ACC112 (cell line): ENCODE measurements around the gene ZNF33A.

Source experiments
- H2AFZ ChIP-seq: fragments of 200-600 bp; sonication (generic); one replicate; pipeline ENCODE4 v1.6.0; 2017; ENCODE audit warnings: antibody characterized with exemption, low read length; ENCODE audit not compliant: unreplicated experiment
- H3K27ac ChIP-seq: fragments of 200-600 bp; sonication (generic); 2 replicates; pipeline ENCODE4 v1.5.1; 2014; ENCODE audit warnings: low read depth, mild to moderate bottlenecking, antibody characterized with exemption, low read length, moderate library complexity
- H3K27me3 ChIP-seq: fragments of 200-600 bp; sonication (generic); 2 replicates; pipeline ENCODE4 v1.6.1; 2014; ENCODE audit warnings: mild to moderate bottlenecking, antibody characterized with exemption, low read length, moderate library complexity, mixed read lengths; ENCODE audit not compliant: insufficient read depth
- H3K36me3 ChIP-seq: fragments of 200-600 bp; sonication (generic); 2 replicates; pipeline ENCODE4 v1.6.1; 2016; ENCODE audit warnings: mild to moderate bottlenecking, antibody characterized with exemption, low read length, moderate library complexity, mixed read lengths; ENCODE audit not compliant: insufficient read depth
- H3K4me1 ChIP-seq: fragments of 200-600 bp; sonication (generic); one replicate; pipeline ENCODE4 v1.6.1; 2016; ENCODE audit warnings: low read length, mixed read lengths; ENCODE audit not compliant: insufficient read depth, unreplicated experiment, control insufficient read depth
- H3K4me3 ChIP-seq: fragments of 200-600 bp; sonication (generic); 2 replicates; pipeline ENCODE4 v1.5.1; 2014; ENCODE audit warnings: mild to moderate bottlenecking, low read depth, low read length
- H3K79me2 ChIP-seq: fragments of 200-600 bp; sonication (generic); one replicate; pipeline ENCODE4 v1.6.0; 2016; ENCODE audit warnings: low read length; ENCODE audit not compliant: control insufficient read depth, unreplicated experiment, insufficient read depth

ZNF33A gene

DNA sequence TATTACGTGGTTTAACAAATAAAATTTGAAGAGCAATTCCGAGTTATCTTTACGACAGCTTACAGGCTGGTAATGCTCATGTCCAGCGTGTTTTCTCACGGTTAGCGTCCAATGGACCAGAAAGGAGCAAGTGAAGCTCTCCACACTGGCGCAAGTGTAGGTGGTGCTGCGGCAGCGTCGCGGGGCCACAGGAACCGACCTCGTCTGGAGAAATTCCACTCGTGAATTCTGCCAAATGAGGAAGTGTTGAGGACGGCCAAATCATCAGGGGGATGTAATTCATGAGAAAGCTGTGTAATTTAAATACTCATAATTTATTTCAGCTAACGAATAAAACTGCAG, 83.3 kb downstream of the ZNF33A start:
- Histone ChIP-seq H2AFZ (peak overlapping the region; percentile 72), H3K4me1 (peaks cover 5% of the 10 kb centered on the region), H3K79me2 (peaks cover 24% of the 10 kb centered on the region), H3K36me3 (peaks cover 31% of the 10 kb centered on the region), H3K27me3 (no peaks in the 10 kb centered on the region), H3K4me3 (peak overlapping the region; percentile 85), H3K27ac (no peak overlapping the region)

GRCh38 chr10:38094158-38094926, 83.9 kb downstream of the ZNF33A start, which contains the start of gene ZNF37A:
ZNF37A (plus strand) TSS chr10:38094337; CDS start chr10:38096618, 2,281 bp downstream.
- Histone ChIP-seq H3K4me1 (peaks cover 5% of the 10 kb centered on the region), H3K4me3 (peak within 1 kb of the TSS; percentile 85), H3K27me3 (no peaks in the 10 kb centered on the region), H3K27ac (peak within 1 kb of the TSS; percentile 34; the same call in 1 of the 2 replicates), H3K36me3 (peaks cover 37% of the 10 kb centered on the region), H3K79me2 (peaks cover 30% of the 10 kb centered on the region), H2AFZ (peak within 1 kb of the TSS; percentile 72)

- Histone ChIP-seq H3K27me3 (no peaks in the 10 kb centered on the region), H2AFZ (peak overlapping the region; percentile 31), H3K36me3 (peaks cover 41% of the 10 kb centered on the region), H3K4me1 (peaks cover 5% of the 10 kb centered on the region), H3K27ac (no peak overlapping the region), H3K4me3 (peak overlapping the region; percentile 85), H3K79me2 (peaks cover 30% of the 10 kb centered on the region)
Measured at GRCh38 chr10:38094927-38095574, 84.6 kb downstream of the ZNF33A start.

GRCh38 chr10:38102880-38103279, 92.4 kb downstream of the ZNF33A start:
- no peaks in the 10 kb centered on the region for H3K4me1 ChIP-seq
- H3K27me3 ChIP-seq = no peaks in the 10 kb centered on the region
- no peak overlapping the region for H3K27ac ChIP-seq
- H3K79me2 ChIP-seq = peaks cover 14% of the 10 kb centered on the region
- H3K36me3 ChIP-seq = peaks cover 79% of the 10 kb centered on the region
- no peak overlapping the region for H2AFZ ChIP-seq
- H3K4me3 ChIP-seq = no peak overlapping the region

GRCh38 chr10:38103756-38104155, 93.3 kb downstream of the ZNF33A start:
- Histone ChIP-seq H3K36me3 (peaks cover 70% of the 10 kb centered on the region), H3K27ac (no peak overlapping the region), H3K4me3 (no peak overlapping the region), H3K27me3 (no peaks in the 10 kb centered on the region), H3K4me1 (no peaks in the 10 kb centered on the region), H3K79me2 (peaks cover 12% of the 10 kb centered on the region), H2AFZ (no peak overlapping the region)

GRCh38 chr10:38112159-38112558, 101.7 kb downstream of the ZNF33A start:
- no peak overlapping the region for H3K27ac ChIP-seq
- H3K27me3 ChIP-seq = no peaks in the 10 kb centered on the region
- H3K79me2 ChIP-seq = no peaks in the 10 kb centered on the region
- H3K36me3 ChIP-seq = peaks cover 37% of the 10 kb centered on the region
- no peaks in the 10 kb centered on the region for H3K4me1 ChIP-seq
- no peak overlapping the region for H3K4me3 ChIP-seq
- H2AFZ ChIP-seq = no peak overlapping the region
